ENCODE measurements around the gene SETBP1. TPM values are rescaled to one million over a fixed set of nuclear protein-coding genes. Genes with fewer than 3 reads are reported as not detected.

Gene SETBP1
- total and polyA plus RNA-seq, 2 of the 8 experiments (the other 6 are each of a cell fraction or from before 2014, with no cell fraction given), result 2.0 to 6.5 TPM

GRCh38 chr18:44911260-44911659 is 230.6 kb downstream of the SETBP1 start:
- Histone ChIP-seq H3K79me1 (ENCODE audit: low read depth, low read length) (no peaks in the 10 kb centered on the region), H3K23me2 (ENCODE audit: low read depth, low read length) (no peaks in the 10 kb centered on the region), H3K27ac (ENCODE audit: low read depth, low read length) (no peak overlapping the region), H3K23ac (ENCODE audit: insufficient read length) (no peak overlapping the region), H3K56ac (replicated peaks; ENCODE audit: insufficient read length, low read depth, low read length) (no peak overlapping the region), H2BK20ac (ENCODE audit: low read length) (no peak overlapping the region), H2BK5ac (ENCODE audit: low read depth, low read length) (no peak overlapping the region), H3K27me3 (replicated peaks in 1 of 4; ENCODE audit: control insufficient read depth in 3 of 4, extremely low read depth in 1 of 4, insufficient read depth in 3 of 4, low read length in 3 of 4) (peaks cover 0 to 2% (median 0%) of the 10 kb centered on the region in 4 experiments; a peak in 1 of 7 replicates), H3K9ac (replicated peaks in 1 of 4; ENCODE audit: extremely low read depth in 1 of 4, low read depth in 3 of 4, low read length in 3 of 4) (no peak overlapping the region), H4K8ac (ENCODE audit: extremely low read depth, insufficient read depth, low read length) (no peak overlapping the region), H2BK120ac (replicated peaks; ENCODE audit: low read depth, low read length) (no peak overlapping the region), H4K20me1 (replicated peaks in 1 of 2; ENCODE audit: control insufficient read depth in 1 of 2, insufficient read depth in 2 of 2, low read length in 2 of 2) (no peaks in the 10 kb centered on the region), H3K4ac (replicated peaks; ENCODE audit: insufficient read length, low read depth, low read length) (no peak overlapping the region), H2BK15ac (ENCODE audit: low read length) (no peak overlapping the region), H3K4me1 (replicated peaks in 1 of 4; ENCODE audit: control insufficient read depth in 3 of 4, insufficient read depth in 4 of 4, low read length in 3 of 4) (no peaks in the 10 kb centered on the region), H3K4me2 (ENCODE audit: insufficient read depth in 1 of 2, low read depth in 2 of 2, low read length in 2 of 2) (no peak overlapping the region), H4K5ac (ENCODE audit: insufficient read length, low read depth, low read length) (no peak overlapping the region), H3K14ac (ENCODE audit: insufficient read length) (no peak overlapping the region), H2BK12ac (ENCODE audit: low read depth, low read length) (no peak overlapping the region), H3K79me2 (ENCODE audit: control insufficient read depth in 1 of 2, insufficient read depth in 2 of 2, low read length in 2 of 2) (no peaks in the 10 kb centered on the region), H3K4me3 (ENCODE audit: extremely low read depth in 1 of 4, insufficient read depth in 2 of 4, low read depth in 3 of 4, low read length in 4 of 4) (no peak overlapping the region), H3K36me3 (ENCODE audit: control insufficient read depth in 2 of 4, insufficient read depth in 4 of 4, low read length in 3 of 4) (no peaks in the 10 kb centered on the region), H3K9me3 (ENCODE audit: insufficient read depth in 2 of 2, low read depth in 1 of 2, low read length in 1 of 2) (no peaks in the 10 kb centered on the region), H3K18ac (ENCODE audit: extremely low read depth, low read length) (no peak overlapping the region), H4K91ac (replicated peaks; ENCODE audit: insufficient read length, low read length) (no peak overlapping the region), H2AK5ac (ENCODE audit: low read depth, low read length) (no peak overlapping the region), H2AFZ (ENCODE audit: low read length) (no peak overlapping the region)
- WGBS, 2 experiments (ENCODE audit: extremely low coverage in 1 of 2, insufficient coverage in 1 of 2, insufficient read length in 1 of 2, insufficient replicate concordance in 2 of 2, low coverage in 1 of 2, low lambda C conversion rate in 2 of 2, missing lambda C conversion rate in 1 of 2), result 93% methylated on average over 4 of the region's 4 CpGs; no CpG with 5 or more reads in 1 of the 2 experiments
- DNase-seq (ENCODE audit: low read depth in 1 of 2, low spot score in 2 of 2) (no peak), FAIRE-seq (no peak)
- POLR2A ChIA-PET (ENCODE audit: partially characterized antibody), result no interaction called here
- CTCF ChIA-PET (ENCODE audit: partially characterized antibody), result interaction anchor here (1.4 to 2.4 kb wide), 2 partner anchors 10 to 11 kb away, joined by 4 to 10 read pairs; no protein-coding TSS in a partner anchor
- TF ChIP-seq, protein P1, sequence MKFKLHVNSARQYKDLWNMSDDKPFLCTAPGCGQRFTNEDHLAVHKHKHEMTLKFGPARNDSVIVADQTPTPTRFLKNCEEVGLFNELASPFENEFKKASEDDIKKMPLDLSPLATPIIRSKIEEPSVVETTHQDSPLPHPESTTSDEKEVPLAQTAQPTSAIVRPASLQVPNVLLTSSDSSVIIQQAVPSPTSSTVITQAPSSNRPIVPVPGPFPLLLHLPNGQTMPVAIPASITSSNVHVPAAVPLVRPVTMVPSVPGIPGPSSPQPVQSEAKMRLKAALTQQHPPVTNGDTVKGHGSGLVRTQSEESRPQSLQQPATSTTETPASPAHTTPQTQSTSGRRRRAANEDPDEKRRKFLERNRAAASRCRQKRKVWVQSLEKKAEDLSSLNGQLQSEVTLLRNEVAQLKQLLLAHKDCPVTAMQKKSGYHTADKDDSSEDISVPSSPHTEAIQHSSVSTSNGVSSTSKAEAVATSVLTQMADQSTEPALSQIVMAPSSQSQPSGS (IDR thresholded peaks at IDR 0.05; ENCODE audit: low read length), result no peak
- no peak for TF ChIP-seq GTF2F1 (IDR thresholded peaks at IDR 0.05; ENCODE audit: borderline replicate concordance, low read depth, low read length)
- no peak for TF ChIP-seq SRF (IDR thresholded peaks at IDR 0.05; ENCODE audit: low read depth, low read length)
- no peak for TF ChIP-seq SAP30 (IDR thresholded peaks at IDR 0.05; ENCODE audit: insufficient read depth, insufficient replicate concordance, low read length)
- TF ChIP-seq RXRA (IDR thresholded peaks at IDR 0.05; ENCODE audit: insufficient read depth, low read depth, low read length), result no peak
- TF ChIP-seq BACH1 (IDR thresholded peaks at IDR 0.05; ENCODE audit: low read length), result no peak
- no peak for TF ChIP-seq PHF8 (conservative IDR thresholded peaks at IDR 0.05; ENCODE audit: low read depth, low read length)
- TF ChIP-seq SP2 (IDR thresholded peaks at IDR 0.05; ENCODE audit: low read length), result no peak
- TF ChIP-seq SIX5 (IDR thresholded peaks at IDR 0.05; ENCODE audit: low read depth, low read length), result no peak
- no peak for TF ChIP-seq POU5F1 (IDR thresholded peaks at IDR 0.05; ENCODE audit: low read depth, low read length)
- TF ChIP-seq RFX5 (IDR thresholded peaks at IDR 0.05; ENCODE audit: borderline replicate concordance, low read depth, low read length), result no peak
- no peak for TF ChIP-seq NRF1 (IDR thresholded peaks at IDR 0.05; ENCODE audit: low read depth, low read length)
- no peak for TF ChIP-seq TBP (IDR thresholded peaks at IDR 0.05; ENCODE audit: low read depth, low read length)
- no peak for TF ChIP-seq HDAC6 (IDR thresholded peaks at IDR 0.05; ENCODE audit: low read depth, low read length)

All from H1 (cell line).